ENCODE results near the gene POLD3.
A peak's percentile ranks its signal among the peaks of the same experiment; 100 is the strongest.

The POLD3 gene, protein sequence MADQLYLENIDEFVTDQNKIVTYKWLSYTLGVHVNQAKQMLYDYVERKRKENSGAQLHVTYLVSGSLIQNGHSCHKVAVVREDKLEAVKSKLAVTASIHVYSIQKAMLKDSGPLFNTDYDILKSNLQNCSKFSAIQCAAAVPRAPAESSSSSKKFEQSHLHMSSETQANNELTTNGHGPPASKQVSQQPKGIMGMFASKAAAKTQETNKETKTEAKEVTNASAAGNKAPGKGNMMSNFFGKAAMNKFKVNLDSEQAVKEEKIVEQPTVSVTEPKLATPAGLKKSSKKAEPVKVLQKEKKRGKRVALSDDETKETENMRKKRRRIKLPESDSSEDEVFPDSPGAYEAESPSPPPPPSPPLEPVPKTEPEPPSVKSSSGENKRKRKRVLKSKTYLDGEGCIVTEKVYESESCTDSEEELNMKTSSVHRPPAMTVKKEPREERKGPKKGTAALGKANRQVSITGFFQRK

GRCh38 chr11:74592441-74593362, at the start of gene POLD3:
TSS of gene POLD3 (plus strand) at chr11:74592582. CDS start at chr11:74592659, 77 bp downstream.
- peak; percentile 95 for DNase-seq

- no peak for DNase-seq
Observed at GRCh38 chr11:74543991-74544390, 48.4 kb upstream of the POLD3 start.

DNA sequence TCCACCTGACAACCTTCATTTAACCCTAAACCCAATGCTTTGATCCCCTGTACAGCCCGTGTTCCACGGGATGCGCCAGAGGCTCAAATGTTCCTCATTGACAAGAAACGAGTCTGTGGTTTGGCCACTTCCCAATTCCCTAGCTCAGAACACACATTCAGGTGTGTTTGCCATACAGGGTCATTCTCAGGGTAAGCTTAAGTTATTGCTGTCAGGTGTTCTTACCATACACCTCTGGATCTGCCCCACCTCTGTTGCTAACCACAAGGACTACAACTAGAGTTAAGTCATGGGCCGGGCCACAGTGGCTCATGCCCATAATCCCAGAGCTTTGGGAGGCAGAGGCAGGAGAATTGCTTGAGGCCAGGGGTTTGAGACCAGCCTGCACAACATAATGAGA, 45.6 kb upstream of the POLD3 start:
- no peak for DNase-seq

DNA sequence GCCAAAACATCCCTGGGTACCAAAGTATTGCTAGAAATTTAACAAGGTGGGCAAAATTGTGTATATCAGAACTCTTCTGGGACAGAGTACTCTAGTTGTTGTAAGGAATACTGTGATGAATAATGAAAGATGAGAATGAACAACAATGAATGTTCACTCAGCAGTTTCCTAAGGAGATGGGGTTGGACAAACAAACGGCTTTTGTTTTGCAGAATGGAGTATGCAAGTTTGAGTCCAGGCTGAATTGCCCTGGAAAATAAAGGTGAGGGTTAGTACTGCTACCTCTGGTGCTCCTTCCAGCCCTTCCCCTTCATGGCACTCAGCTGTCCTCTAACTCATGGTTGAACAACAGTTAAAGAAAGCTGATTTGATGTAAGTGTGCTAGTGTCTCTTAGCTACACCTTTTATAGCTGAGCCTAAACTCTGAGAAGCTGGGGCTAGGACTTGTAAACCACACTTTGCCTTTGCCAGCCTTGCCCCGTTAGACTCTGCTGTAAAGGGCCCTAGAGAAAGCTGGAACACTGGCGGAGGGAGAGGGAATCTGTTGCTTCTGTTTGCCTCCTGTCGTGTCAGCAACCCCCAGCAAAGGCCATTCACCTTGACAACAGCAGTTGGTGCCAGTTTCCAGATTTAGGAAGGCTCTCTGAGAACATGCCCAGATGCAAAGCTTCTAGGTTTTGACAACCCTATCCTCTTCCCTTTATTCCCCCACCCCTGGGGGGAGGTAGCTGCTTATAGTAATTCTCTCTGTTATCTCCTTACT, 41.2 kb upstream of the POLD3 start:
- no peak for DNase-seq

DNA sequence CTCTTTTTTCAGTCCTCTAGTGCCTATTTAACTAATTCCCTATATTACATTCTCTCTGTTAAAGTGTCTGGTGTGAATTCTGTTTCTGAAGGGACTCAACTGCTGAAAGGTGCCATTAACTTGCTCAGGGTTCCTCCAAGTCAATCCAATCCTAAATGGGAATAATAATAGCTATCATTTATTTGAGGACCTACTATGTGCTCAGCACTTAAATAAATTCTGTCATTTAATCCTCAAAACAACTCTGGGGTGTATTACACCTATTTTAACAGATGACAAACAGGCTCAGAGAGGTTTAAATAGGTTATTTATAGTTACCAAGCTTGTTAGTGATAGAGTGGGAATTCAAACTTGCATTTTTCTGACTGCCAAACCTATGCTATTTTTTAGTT, 40.6 kb upstream of the POLD3 start:
- no peak for DNase-seq

- DNase-seq: no peak
Observed at GRCh38 chr11:74557526-74557925, 34.9 kb upstream of the POLD3 start.

DNA sequence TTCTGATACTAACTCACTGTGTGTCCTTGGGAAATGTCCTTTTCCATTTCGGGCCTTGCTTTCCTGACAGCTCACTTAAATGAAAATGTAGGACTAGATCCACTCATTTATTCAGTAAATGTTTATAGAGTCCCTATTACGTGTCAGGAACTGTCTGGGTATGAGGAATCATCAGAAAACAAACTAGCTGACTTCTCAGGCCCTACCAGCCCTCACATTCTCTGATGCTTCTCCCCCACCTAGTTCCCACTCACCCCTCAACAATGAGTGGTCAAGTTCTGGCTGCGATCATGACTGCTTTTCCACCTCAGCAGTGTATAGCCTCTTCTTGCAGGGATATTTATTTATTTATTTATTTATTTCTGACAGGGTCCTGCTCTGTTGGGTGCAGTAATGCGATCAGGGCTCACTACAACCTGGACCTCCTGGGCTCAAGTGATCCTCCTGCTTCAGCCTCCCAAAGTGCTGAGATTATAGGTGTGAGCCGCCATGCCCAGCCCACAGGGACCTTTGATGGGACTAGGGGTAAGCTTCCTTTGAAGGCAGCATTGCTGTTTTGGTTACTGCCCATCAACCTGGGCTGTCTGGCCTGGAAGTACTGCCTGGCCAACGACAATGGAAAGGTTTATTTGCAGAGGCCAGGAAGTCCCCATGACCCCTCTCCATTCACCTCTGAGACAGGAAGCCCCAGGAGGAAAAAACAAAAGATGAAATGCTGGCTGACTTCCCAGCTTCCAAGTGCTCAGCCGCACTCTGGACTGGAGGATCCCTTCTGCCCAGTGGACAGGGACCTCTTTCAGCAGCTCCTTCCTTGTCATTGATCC, 33.1 kb upstream of the POLD3 start:
- no peak for DNase-seq

- DNase-seq: no peak
Observed at GRCh38 chr11:74559934-74560309, 32.5 kb upstream of the POLD3 start.

- DNase-seq: no peak
Observed at GRCh38 chr11:74566146-74566960, 26.0 kb upstream of the POLD3 start.

- no peak for DNase-seq
Observed at GRCh38 chr11:74568028-74568427, 24.4 kb upstream of the POLD3 start.

DNA sequence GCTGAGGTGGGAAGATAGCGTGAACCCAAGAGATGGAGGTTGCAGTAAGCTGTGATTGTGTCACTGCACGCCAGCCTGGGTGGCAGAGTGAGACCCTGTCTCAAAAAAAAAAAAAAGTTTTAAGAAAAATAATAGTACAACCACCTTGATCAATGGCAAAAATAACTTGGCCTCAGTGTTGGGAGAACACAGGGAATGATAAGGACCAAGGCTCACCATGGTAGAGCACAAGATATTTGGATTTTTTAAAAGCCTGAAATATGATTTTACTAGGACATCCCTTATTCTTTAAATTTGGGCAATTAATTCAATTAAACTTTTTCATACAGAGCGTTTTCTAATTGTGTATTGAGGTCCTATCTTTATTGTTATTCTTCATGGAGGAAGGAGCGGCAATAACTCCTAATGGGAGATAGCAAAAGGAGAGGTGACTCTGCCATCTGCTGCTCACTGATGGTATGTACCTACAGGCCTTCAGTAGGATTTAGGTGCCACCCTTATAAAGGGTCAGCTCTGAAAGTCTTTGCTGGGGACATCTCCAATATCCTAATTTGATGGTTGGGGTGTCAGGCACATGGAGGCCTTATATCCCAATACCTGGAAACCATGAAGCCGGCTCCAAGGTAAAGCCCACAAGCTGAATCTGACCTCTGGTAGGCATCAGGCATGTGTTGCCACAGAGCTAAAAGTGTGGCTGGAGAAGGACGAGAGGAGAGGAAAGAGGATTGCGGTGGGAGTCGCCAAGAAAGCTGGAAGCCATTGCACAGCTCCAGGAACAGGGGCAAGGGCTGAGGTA, 21.9 kb upstream of the POLD3 start:
- DNase-seq: peak; percentile 20

DNA sequence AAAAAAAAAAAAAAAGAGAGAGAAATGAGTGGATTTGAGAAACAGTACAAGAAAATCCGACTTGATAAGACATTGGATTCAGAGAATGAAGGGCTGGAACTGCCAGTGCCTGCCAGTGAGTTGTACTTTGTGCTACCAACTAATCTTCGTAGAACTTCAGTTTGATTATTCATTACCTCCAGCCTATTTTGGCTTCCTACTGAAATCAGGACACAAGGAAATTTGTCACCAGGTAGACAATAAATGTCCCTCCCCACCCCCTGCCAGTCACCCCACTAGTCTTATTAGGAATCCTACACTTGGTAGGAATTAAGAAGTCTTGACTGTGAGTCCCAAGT, 21.4 kb upstream of the POLD3 start:
- DNase-seq: no peak

GRCh38 chr11:74572349-74572748, 20.0 kb upstream of the POLD3 start:
- DNase-seq: no peak

GRCh38 chr11:74574563-74574962, 17.8 kb upstream of the POLD3 start:
- no peak for DNase-seq

DNA sequence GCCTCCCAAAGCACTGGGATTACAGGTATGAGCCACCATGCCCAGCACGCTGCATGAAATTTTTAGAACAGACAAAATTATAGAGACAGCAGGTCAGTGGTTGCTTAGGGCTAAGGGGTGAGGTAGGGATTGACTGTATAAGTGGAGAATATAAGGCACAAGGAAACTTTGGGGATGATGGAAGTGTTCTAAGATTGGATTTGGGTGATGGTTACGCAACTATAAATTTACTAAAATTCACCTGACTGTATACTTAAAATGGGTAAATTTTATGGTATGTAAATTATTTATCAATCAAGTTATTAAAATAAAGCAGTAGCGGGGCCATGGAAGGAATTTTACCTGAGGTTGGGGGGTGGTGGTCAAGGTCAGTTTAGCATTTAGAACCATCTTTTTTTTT, 16.4 kb upstream of the POLD3 start:
- DNase-seq: no peak

GRCh38 chr11:74577181-74577580, 15.2 kb upstream of the POLD3 start:
- DNase-seq: no peak

GRCh38 chr11:74577624-74578396, 14.6 kb upstream of the POLD3 start:
- DNase-seq: no peak

DNA sequence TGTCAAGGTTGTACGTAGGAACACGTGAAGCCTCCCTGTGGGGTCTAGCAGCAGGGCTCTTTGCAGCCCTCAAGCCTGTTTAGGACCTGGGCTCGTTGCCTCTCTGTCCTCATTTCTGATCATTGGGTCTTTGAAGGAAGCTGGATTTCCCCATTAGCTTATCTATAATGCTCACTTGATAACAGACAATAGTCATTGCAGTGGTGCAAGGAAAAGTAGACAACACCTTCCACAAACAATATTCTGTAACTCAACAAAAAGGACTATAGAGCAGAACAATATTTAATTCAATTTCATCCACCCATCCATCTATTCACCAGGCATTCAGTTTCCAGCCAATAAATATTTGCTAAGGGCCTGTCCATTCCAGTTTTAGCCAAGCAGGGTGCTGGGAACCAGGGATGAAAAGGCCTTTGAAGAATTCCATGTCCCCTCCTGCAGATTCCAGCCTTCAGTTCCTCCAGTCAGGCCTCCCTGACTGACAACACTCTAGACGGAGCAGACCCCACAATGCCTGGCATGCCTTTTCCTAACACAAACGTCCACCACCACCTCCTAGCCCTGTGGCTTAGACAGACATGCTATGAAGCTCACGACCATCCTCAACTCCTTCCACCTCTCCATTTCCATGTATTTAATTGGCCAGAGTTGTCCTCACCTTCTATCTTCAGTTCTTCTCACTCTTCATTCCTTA, 12.7 kb upstream of the POLD3 start:
- no peak for DNase-seq

- DNase-seq: no peak
Observed at GRCh38 chr11:74581954-74582547, 10.3 kb upstream of the POLD3 start.

Measured in stimulated activated CD4-positive, alpha-beta T cell treated with anti-CD3 and anti-CD28 coated beads, Interleukin-4, amount 100 ng/mL, for 24 hours (primary cell).